ENCODE data around the gene KCNIP2. TPM values are rescaled to one million over a fixed set of nuclear protein-coding genes. Genes with fewer than 3 reads are reported as not detected.

KCNIP2 gene
- total and polyA plus RNA-seq, 2 of the 13 experiments (the other 11 are each of a cell fraction or from before 2014, with no cell fraction given) = 0.42 to 0.70 TPM

DNA sequence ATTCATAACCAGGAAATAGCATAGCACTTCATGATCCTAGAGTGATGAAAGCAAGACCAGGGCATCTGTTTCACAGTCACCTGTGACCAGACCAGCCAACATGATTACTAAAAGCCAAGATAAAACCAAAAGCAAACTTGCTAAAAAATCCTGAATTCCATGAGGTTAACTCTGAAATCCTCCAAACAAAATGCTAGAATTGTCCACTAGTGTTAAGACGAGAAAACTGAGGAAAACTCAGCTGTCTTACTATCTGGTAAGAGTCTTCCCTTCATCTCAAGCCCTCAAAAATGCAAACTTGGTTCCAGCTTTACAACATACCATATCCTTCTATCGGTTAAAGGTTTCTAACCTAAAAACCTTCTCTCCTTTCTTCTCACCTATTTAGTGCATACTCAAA lies 59.0 kb downstream of the KCNIP2 start:
- DNase-seq (ENCODE audit: low spot score) (no peak), ATAC-seq (no peak), FAIRE-seq (no peak)
- Histone ChIP-seq H3K9ac (ENCODE audit: insufficient read depth, low read depth, low read length) (no peak overlapping the region), H2AFZ (ENCODE audit: low read length) (no peak overlapping the region), H3K27ac (ENCODE audit: extremely low read length, insufficient read depth, low read length) (no peak overlapping the region), H3K4me3 (replicated peaks in 1 of 3; ENCODE audit: insufficient read depth in 1 of 3, low read depth in 2 of 3, low read length in 3 of 3) (no peak overlapping the region), H3K4me1 (ENCODE audit: insufficient read depth, low read length) (peaks cover 35% of the 10 kb centered on the region), H3K36me3 (replicated peaks in 1 of 2; ENCODE audit: control insufficient read depth in 1 of 2, insufficient read depth in 2 of 2, low read length in 2 of 2) (peaks cover 4 to 17% of the 10 kb centered on the region in 2 experiments), H3K79me2 (ENCODE audit: insufficient read depth, low read length) (peaks cover 9% of the 10 kb centered on the region), H3K4me2 (ENCODE audit: low read depth, low read length) (no peak overlapping the region), H3K27me3 (ENCODE audit: control insufficient read depth in 1 of 2, insufficient read depth in 2 of 2, low read length in 2 of 2) (no peaks in the 10 kb centered on the region; a peak in 1 of 5 replicates), H3K9me3 (ENCODE audit: low read length) (no peaks in the 10 kb centered on the region), H4K20me1 (ENCODE audit: insufficient read depth, low read length) (peaks cover 5% of the 10 kb centered on the region; the same call in 1 of the 2 replicates)
- no peak for TF ChIP-seq EEA1 (CRISPR knock-in tag; IDR thresholded peaks at IDR 0.05; ENCODE audit: borderline replicate concordance)
- TF ChIP-seq NRL (CRISPR knock-in tag; IDR thresholded peaks at IDR 0.05; ENCODE audit: borderline replicate concordance) = no peak
- no peak for TF ChIP-seq MED13 (CRISPR knock-in tag; IDR thresholded peaks at IDR 0.05)
- TF ChIP-seq USF2 (IDR thresholded peaks at IDR 0.05; ENCODE audit: low read depth, low read length) = no peak
- TF ChIP-seq USF2 (CRISPR knock-in tag; IDR thresholded peaks at IDR 0.05; ENCODE audit: borderline replicate concordance) = no peak
- TF ChIP-seq, protein P1, sequence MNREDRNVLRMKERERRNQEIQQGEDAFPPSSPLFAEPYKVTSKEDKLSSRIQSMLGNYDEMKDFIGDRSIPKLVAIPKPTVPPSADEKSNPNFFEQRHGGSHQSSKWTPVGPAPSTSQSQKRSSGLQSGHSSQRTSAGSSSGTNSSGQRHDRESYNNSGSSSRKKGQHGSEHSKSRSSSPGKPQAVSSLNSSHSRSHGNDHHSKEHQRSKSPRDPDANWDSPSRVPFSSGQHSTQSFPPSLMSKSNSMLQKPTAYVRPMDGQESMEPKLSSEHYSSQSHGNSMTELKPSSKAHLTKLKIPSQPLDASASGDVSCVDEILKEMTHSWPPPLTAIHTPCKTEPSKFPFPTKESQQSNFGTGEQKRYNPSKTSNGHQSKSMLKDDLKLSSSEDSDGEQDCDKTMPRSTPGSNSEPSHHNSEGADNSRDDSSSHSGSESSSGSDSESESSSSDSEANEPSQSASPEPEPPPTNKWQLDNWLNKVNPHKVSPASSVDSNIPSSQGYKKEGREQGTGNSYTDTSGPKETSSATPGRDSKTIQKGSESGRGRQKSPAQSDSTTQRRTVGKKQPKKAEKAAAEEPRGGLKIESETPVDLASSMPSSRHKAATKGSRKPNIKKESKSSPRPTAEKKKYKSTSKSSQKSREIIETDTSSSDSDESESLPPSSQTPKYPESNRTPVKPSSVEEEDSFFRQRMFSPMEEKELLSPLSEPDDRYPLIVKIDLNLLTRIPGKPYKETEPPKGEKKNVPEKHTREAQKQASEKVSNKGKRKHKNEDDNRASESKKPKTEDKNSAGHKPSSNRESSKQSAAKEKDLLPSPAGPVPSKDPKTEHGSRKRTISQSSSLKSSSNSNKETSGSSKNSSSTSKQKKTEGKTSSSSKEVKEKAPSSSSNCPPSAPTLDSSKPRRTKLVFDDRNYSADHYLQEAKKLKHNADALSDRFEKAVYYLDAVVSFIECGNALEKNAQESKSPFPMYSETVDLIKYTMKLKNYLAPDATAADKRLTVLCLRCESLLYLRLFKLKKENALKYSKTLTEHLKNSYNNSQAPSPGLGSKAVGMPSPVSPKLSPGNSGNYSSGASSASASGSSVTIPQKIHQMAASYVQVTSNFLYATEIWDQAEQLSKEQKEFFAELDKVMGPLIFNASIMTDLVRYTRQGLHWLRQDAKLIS (CRISPR knock-in tag; IDR thresholded peaks at IDR 0.05) = no peak
- no TSS peak for BruUV-seq (replicated peaks)
- in situ Hi-C loops (cut with HindIII; ENCODE audit: extremely low pct_ligation_motif_present, low pct_unique_long_range_greater_than_20kb) = loop anchor here (5.0 kb wide), 2 partner anchors 182 to 572 kb away; no protein-coding TSS in a partner anchor
- 98% methylated on average over 2 of the region's 2 CpGs for WGBS (ENCODE audit: low lambda C conversion rate)
- intact Hi-C loops (cut with micrococcal nuclease; ENCODE audit: unreplicated experiment) = no loop called here
- ChIA-PET POLR2A (interaction anchor here (1.5 to 2.4 kb wide), 3 partner anchors 34 to 36 kb away, joined by 3 to 16 read pairs (median 5); partner anchors contain the start of gene OGA), CTCF (ENCODE audit: low intra/inter-chr PET ratio, low total read pairs) (no interaction called here)
